KMS-11 (cell line): ENCODE results near the gene ATP2B1.

ENCODE experiments used
- H2AFZ ChIP-seq: fragments of 200-600 bp; sonication (generic); 2 replicates; pipeline ENCODE4 v1.6.1; 2016; ENCODE audit warnings: antibody characterized with exemption, mixed run types, low read depth
- H3K27ac ChIP-seq: fragments of 200-600 bp; sonication (generic); 2 replicates; pipeline ENCODE4 v1.6.1; 2016; ENCODE audit warnings: mild to moderate bottlenecking, mixed run types
- H3K27me3 ChIP-seq: fragments of 200-600 bp; sonication (generic); 2 replicates; pipeline ENCODE4 v1.6.1; 2017; ENCODE audit warnings: mild to moderate bottlenecking, low read depth, mixed run types, moderate library complexity; ENCODE audit not compliant: insufficient read depth
- H3K36me3 ChIP-seq: fragments of 200-600 bp; sonication (generic); 2 replicates; pipeline ENCODE4 v1.6.1; 2017; ENCODE audit warnings: mild to moderate bottlenecking, mixed run types; ENCODE audit not compliant: insufficient read depth
- H3K4me1 ChIP-seq: fragments of 200-600 bp; sonication (generic); 2 replicates; pipeline ENCODE4 v1.6.1; 2016; ENCODE audit warnings: mild to moderate bottlenecking, low read depth, mixed run types; ENCODE audit not compliant: poor library complexity, severe bottlenecking
- H3K4me2 ChIP-seq: fragments of 200-600 bp; sonication (generic); 2 replicates; pipeline ENCODE4 v1.7.0; 2016; ENCODE audit warnings: mild to moderate bottlenecking, mixed run types
- H3K4me3 ChIP-seq: fragments of 200-600 bp; sonication (generic); IDR thresholded peaks from 2 replicates; pipeline ENCODE4 v1.6.1; 2017; ENCODE audit warnings: low read depth, low read length, mixed read lengths; ENCODE audit not compliant: insufficient read depth
- H3K79me2 ChIP-seq: fragments of 200-600 bp; sonication (generic); 2 replicates; pipeline ENCODE4 v1.6.1; 2016; ENCODE audit warnings: low read depth, mixed run types; ENCODE audit not compliant: insufficient read depth
- H3K9ac ChIP-seq: fragments of 200-600 bp; sonication (generic); 2 replicates; pipeline ENCODE4 v1.6.1; 2016; ENCODE audit warnings: mild to moderate bottlenecking, mixed run types
- H4K20me1 ChIP-seq: fragments of 200-600 bp; sonication (generic); 2 replicates; pipeline ENCODE4 v1.6.1; 2016; ENCODE audit warnings: mild to moderate bottlenecking, mixed run types; ENCODE audit not compliant: insufficient read depth
- TF ChIP-seq, protein P1 (sequence below): fragments of 200-600 bp; sonication (generic); conservative IDR thresholded peaks from 2 replicates; pipeline ENCODE4 v1.6.1; 2017; ENCODE audit warnings: low read depth, mild to moderate bottlenecking, antibody characterized with exemption, low read length, moderate library complexity, mixed read lengths

Gene ATP2B1

DNA sequence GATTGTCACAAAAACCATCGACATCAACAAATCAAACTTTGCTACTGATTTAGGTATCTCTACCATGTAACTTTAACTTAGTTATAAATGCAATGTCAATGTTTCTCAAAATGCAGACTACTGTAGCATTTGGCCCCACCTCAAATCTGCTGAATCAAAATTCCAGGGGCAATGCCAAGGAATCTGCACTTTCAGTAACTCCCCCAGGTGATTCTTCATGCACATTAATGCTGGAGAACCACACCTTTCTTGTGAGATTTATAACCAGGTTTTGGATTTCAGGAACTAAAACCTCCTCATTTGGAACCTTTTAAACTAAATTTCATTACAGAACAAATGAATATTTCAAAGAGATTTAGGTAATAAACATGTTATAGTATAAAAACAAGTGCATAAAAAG lies 4.9 kb downstream of the ATP2B1 start:
- no peak overlapping the region for H3K4me2 ChIP-seq
- peaks cover 90% of the 10 kb centered on the region for H3K79me2 ChIP-seq
- H3K9ac ChIP-seq = no peak overlapping the region
- TF ChIP-seq, protein P1, sequence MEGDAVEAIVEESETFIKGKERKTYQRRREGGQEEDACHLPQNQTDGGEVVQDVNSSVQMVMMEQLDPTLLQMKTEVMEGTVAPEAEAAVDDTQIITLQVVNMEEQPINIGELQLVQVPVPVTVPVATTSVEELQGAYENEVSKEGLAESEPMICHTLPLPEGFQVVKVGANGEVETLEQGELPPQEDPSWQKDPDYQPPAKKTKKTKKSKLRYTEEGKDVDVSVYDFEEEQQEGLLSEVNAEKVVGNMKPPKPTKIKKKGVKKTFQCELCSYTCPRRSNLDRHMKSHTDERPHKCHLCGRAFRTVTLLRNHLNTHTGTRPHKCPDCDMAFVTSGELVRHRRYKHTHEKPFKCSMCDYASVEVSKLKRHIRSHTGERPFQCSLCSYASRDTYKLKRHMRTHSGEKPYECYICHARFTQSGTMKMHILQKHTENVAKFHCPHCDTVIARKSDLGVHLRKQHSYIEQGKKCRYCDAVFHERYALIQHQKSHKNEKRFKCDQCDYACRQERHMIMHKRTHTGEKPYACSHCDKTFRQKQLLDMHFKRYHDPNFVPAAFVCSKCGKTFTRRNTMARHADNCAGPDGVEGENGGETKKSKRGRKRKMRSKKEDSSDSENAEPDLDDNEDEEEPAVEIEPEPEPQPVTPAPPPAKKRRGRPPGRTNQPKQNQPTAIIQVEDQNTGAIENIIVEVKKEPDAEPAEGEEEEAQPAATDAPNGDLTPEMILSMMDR = no peak
- no peaks in the 10 kb centered on the region for H3K27me3 ChIP-seq
- H3K27ac ChIP-seq = no peak overlapping the region
- no peak overlapping the region for H3K4me3 ChIP-seq
- H4K20me1 ChIP-seq = peaks cover 5% of the 10 kb centered on the region; the same call in 1 of the 2 replicates
- peaks cover 42% of the 10 kb centered on the region for H3K4me1 ChIP-seq
- no peaks in the 10 kb centered on the region for H3K36me3 ChIP-seq
- no peak overlapping the region for H2AFZ ChIP-seq

DNA sequence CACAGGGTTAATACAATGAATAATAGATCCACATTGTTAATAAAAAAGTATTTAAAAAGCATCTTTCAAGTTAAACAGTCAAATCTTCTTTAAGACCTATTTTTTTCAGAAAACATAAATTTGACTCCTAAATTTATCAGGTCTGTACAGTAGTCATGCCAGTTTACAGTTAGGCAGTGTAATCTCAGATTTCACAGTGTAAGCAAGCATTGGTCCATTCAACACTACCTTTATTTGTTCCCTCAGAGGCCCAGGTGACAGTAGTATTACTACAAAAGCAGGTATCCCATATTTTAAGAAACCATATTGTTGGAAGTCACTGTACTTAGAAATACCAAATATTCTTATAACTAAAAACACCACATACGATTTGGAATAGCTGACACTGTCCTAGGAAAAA lies 6.1 kb downstream of the ATP2B1 start:
- H3K4me2 ChIP-seq = no peak overlapping the region

DNA sequence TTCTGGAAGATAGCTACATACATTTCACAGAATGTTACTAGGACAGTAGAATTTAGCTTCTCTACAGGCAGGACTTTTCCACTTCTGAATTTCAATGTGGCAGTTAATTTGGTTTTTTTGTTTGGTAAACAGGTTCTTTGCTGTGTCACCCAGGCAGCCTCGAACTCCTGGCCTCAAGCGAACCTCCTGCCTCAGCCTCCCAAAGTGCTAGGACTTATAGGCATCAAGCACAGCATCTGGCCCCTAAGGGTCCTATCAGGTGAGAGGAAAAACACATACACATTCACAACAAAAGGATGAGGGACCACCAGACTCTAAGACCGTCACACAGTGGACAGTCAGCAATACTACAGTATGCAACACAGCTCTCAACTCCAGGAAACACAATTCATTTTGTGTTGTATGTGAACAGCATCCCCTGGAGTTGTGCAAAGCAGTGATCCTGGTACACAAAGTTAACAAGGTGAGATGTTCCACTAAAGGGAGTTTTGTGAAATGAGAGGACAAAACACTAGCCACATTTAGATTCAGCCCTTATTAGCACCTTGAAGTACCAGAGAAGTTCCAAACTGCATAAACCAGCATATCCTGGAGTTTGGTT lies 6.9 kb downstream of the ATP2B1 start:
- H3K4me3 ChIP-seq = no peak overlapping the region
- H3K4me2 ChIP-seq = no peak overlapping the region
- peaks cover 5% of the 10 kb centered on the region; the same call in 1 of the 2 replicates for H4K20me1 ChIP-seq
- TF ChIP-seq, protein P1 = no peak
- no peaks in the 10 kb centered on the region for H3K27me3 ChIP-seq
- H3K27ac ChIP-seq = no peak overlapping the region
- H3K9ac ChIP-seq = no peak overlapping the region
- no peaks in the 10 kb centered on the region for H3K36me3 ChIP-seq
- peaks cover 41% of the 10 kb centered on the region for H3K4me1 ChIP-seq
- H2AFZ ChIP-seq = no peak overlapping the region
- peaks cover 90% of the 10 kb centered on the region for H3K79me2 ChIP-seq

More for the DNA sequence above, 6.1 kb downstream of the ATP2B1 start:
- no peak overlapping the region for H2AFZ ChIP-seq
- TF ChIP-seq, protein P1 = no peak
- H3K9ac ChIP-seq = no peak overlapping the region
- H3K79me2 ChIP-seq = peaks cover 97% of the 10 kb centered on the region
- H3K36me3 ChIP-seq = no peaks in the 10 kb centered on the region
- H3K4me1 ChIP-seq = peaks cover 42% of the 10 kb centered on the region
- H3K4me3 ChIP-seq = no peak overlapping the region
- H4K20me1 ChIP-seq = peaks cover 5% of the 10 kb centered on the region; the same call in 1 of the 2 replicates
- no peak overlapping the region for H3K27ac ChIP-seq
- no peaks in the 10 kb centered on the region for H3K27me3 ChIP-seq

DNA sequence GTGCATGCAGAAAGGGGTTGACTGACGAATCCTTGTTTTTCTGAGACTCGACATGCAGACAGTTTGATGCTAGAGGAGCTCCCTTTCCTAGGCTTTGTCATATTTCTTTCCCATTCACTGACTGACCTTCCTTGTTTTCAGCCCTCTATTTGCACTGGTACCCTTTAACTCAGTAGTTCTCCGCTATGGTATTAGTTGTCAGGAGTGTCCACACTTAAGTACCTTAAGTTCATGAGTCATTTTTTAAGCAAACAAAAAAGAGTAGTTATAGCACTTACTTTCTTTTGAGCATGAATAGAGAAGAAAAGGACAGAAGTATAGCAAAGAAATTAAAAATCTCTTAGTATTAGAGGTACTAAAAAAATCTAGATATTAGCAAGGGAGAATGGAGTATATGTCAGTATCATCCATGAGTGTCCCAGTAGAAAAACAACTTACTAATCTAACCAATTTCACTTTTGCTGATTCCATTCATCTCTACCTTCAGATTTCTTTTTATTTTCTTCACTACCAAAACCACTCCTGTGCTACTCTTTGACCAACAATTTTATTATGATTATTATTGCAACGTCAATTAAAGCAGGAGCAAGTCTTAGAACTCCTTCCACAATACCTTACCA lies 8.3 kb downstream of the ATP2B1 start:
- Histone ChIP-seq H3K4me1 (peaks cover 27% of the 10 kb centered on the region), H4K20me1 (no peaks in the 10 kb centered on the region; the same call in 1 of the 2 replicates), H3K4me2 (no peak overlapping the region)

More for the DNA sequence above, 8.3 kb downstream of the ATP2B1 start:
- no peak overlapping the region for H3K9ac ChIP-seq
- peaks cover 89% of the 10 kb centered on the region for H3K79me2 ChIP-seq
- no peak overlapping the region for H2AFZ ChIP-seq
- H3K36me3 ChIP-seq = no peaks in the 10 kb centered on the region
- H3K27ac ChIP-seq = no peak overlapping the region
- H3K4me3 ChIP-seq = no peak overlapping the region
- no peaks in the 10 kb centered on the region for H3K27me3 ChIP-seq
- TF ChIP-seq, protein P1 = no peak
